Measurements from ENCODE around the gene HLA-F. TPM values are rescaled to one million over a fixed set of nuclear protein-coding genes. Genes with fewer than 3 reads are reported as not detected.
A peak's percentile ranks its signal among the peaks of the same experiment; 100 is the strongest.

The HLA-F gene
- total RNA-seq, 4 donors from 2014 or later, result 90.4 to 500 (median 306) TPM

GRCh38 chr6:29709188-29709587 is 14.0 kb upstream of the HLA-F start:
- Histone ChIP-seq H3K4me3 (no peak overlapping the region), H3K4me1 (no peaks in the 10 kb centered on the region), H3K27me3 (peaks cover 17% of the 10 kb centered on the region), H3K27ac (peak overlapping the region in 3 of 4 donors; percentile 17 to 37 (median 36)), H3K36me3 (no peaks in the 10 kb centered on the region), H3K9me3 (no peaks in the 10 kb centered on the region)
- in situ Hi-C loops (cut with MboI; ENCODE audit: low pct_ligation_motif_present in 1 of 4, low pct_unique_long_range_greater_than_20kb in 1 of 4, low sequenced_read_pairs in 3 of 4) (loop anchor here in 1 of 4 donors (25.0 kb wide), 1 partner anchor 128 kb away; the partner anchor contains the start of gene HLA-G), intact Hi-C loops (cut with DNase I; ENCODE audit: low total_unique reads) (no loop called here)
- DNase-seq, result no peak
- WGBS, 2 donors (ENCODE audit: low coverage in 1 of 2), result 49% methylated on average over 4 of the region's 4 CpGs; no CpG with 5 or more reads in 1 of the 2 donors
- TF ChIP-seq CTCF (IDR thresholded peaks at IDR 0.05) (no peak), POLR2AphosphoS5 (IDR thresholded peaks at IDR 0.05) (no peak), POLR2A (IDR thresholded peaks at IDR 0.05) (no peak), EP300 (IDR thresholded peaks at IDR 0.05; ENCODE audit: low read depth) (no peak)

DNA sequence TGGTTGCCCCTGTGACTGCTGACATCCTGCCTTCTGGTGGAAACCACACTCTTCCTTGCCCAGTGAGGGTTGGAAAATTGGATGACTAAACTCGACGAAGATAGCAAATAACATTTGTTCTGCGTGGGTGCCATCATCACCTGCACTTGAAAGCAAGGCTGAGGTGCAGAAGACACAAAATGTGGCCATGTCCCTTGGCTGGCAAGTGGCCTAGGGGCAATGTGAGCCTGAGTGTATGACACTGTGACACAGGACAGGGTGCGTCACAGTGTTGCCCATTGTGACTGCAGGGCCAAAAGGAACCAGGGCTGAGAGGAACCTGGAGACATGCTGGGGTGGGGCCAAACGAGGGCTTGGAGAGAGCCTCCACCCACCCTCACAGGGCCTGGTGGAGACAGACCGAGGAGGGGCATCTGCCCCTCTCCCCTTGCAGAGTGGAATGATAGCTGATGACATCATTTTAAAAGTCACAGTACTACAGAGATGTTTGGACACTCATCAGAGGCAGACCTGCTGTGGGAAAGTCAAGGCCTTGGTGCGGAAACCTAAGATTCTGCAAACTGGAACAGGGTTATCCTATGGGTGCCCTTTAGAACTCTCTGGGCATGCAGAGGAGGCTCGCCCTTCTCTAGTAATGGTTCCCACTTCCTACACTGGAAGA is 12.8 kb upstream of the HLA-F start:
- intact Hi-C loops (cut with DNase I; ENCODE audit: low total_unique reads) (no loop called here), in situ Hi-C loops (cut with MboI; ENCODE audit: low pct_ligation_motif_present in 1 of 4, low pct_unique_long_range_greater_than_20kb in 1 of 4, low sequenced_read_pairs in 3 of 4) (loop anchor here in 1 of 4 donors (25.0 kb wide), 1 partner anchor 127 kb away; the partner anchor contains the start of gene HLA-G)
- no peak for DNase-seq
- TF ChIP-seq POLR2AphosphoS5 (IDR thresholded peaks at IDR 0.05) (no peak), POLR2A (IDR thresholded peaks at IDR 0.05) (no peak), CTCF (IDR thresholded peaks at IDR 0.05) (no peak), EP300 (IDR thresholded peaks at IDR 0.05; ENCODE audit: low read depth) (no peak)
- Histone ChIP-seq H3K9me3 (no peaks in the 10 kb centered on the region), H3K27me3 (peaks cover 6% of the 10 kb centered on the region), H3K4me3 (no peak overlapping the region), H3K36me3 (no peaks in the 10 kb centered on the region), H3K4me1 (no peaks in the 10 kb centered on the region), H3K27ac (no peak overlapping the region)
- WGBS, 2 donors (ENCODE audit: low coverage in 1 of 2), result 76% methylated on average over 8 of the region's 8 CpGs; no CpG with 5 or more reads in 1 of the 2 donors

DNA sequence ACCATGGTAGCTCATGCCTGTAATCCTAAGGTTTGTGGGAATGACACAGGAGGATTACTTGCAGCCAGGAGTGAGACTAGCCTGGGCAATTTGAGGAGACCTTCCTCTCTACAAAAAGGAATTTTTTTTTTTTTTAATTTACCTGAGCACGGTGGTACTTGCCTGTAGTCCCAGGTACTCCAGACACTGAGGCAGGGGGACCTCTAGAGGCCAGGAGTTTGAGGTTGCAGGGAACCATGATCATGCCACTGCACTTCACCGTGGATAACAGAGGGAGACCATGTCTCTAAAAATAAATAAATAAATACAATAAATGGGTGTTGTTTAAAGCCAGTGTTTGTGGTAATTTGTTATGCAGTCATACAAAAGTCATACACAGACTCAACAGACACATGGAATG is 2.4 kb upstream of the HLA-F start:
- WGBS, 2 donors (ENCODE audit: low coverage in 1 of 2), result 0 to 14% methylated on average over 1 to 2 of the region's 2 CpGs
- H3K27ac ChIP-seq, result no peak overlapping the region
- no peaks in the 10 kb centered on the region for H3K27me3 ChIP-seq
- no peak overlapping the region for H3K4me3 ChIP-seq
- in situ Hi-C loops (cut with MboI; ENCODE audit: low pct_ligation_motif_present in 1 of 4, low pct_unique_long_range_greater_than_20kb in 1 of 4, low sequenced_read_pairs in 3 of 4) (loop anchor here in 1 of 4 donors (25.0 kb wide), 1 partner anchor 116 kb away; the partner anchor contains the start of gene HLA-G), intact Hi-C loops (cut with DNase I; ENCODE audit: low total_unique reads) (no loop called here)
- DNase-seq, result no peak
- no peaks in the 10 kb centered on the region for H3K9me3 ChIP-seq
- H3K4me1 ChIP-seq, result peaks cover 4 to 19% (median 11%) of the 10 kb centered on the region in 4 donors
- peaks cover 0 to 9% (median 0%) of the 10 kb centered on the region in 4 donors for H3K36me3 ChIP-seq
- TF ChIP-seq CTCF (IDR thresholded peaks at IDR 0.05) (no peak), EP300 (IDR thresholded peaks at IDR 0.05; ENCODE audit: low read depth) (no peak), POLR2A (IDR thresholded peaks at IDR 0.05) (no peak), POLR2AphosphoS5 (IDR thresholded peaks at IDR 0.05) (no peak)

- DNase-seq, result peak; percentile 72
- in situ Hi-C loops (cut with MboI; ENCODE audit: low pct_ligation_motif_present in 1 of 4, low pct_unique_long_range_greater_than_20kb in 1 of 4, low sequenced_read_pairs in 3 of 4) (loop anchor here in 1 of 4 donors (25.0 kb wide), 1 partner anchor 113 kb away; the partner anchor contains the start of gene HLA-G), intact Hi-C loops (cut with DNase I; ENCODE audit: low total_unique reads) (no loop called here)
- peak overlapping the region; percentile 87 to 92 (median 90) for H3K27ac ChIP-seq
- peaks cover 0 to 19% (median 0%) of the 10 kb centered on the region in 4 donors for H3K36me3 ChIP-seq
- H3K27me3 ChIP-seq, result no peaks in the 10 kb centered on the region
- no peaks in the 10 kb centered on the region for H3K9me3 ChIP-seq
- peak overlapping the region; percentile 83 to 98 (median 91) for H3K4me3 ChIP-seq
- TF ChIP-seq POLR2A (IDR thresholded peaks at IDR 0.05), result peak; percentile 2
- no peak for TF ChIP-seq EP300 (IDR thresholded peaks at IDR 0.05; ENCODE audit: low read depth)
- no peak for TF ChIP-seq CTCF (IDR thresholded peaks at IDR 0.05)
- 11% methylated on average over 65 of the region's 76 CpGs; no CpG with 5 or more reads in 1 of the 2 donors for WGBS, 2 donors (ENCODE audit: low coverage in 1 of 2)
- H3K4me1 ChIP-seq, result peaks cover 4 to 23% (median 11%) of the 10 kb centered on the region in 4 donors
Observed at GRCh38 chr6:29723666-29724588, 693 bp downstream of the HLA-F start.
